ENCODE data around the gene SPG11. TPM values are rescaled to one million over a fixed set of nuclear protein-coding genes. Genes with fewer than 3 reads are reported as not detected.

Gene SPG11
- total and polyA plus RNA-seq, 9 of the 15 experiments (the other 6 are each of a cell fraction or from before 2014, with no cell fraction given): 23.3 to 71.2 (median 45.6) TPM

- ChIA-PET CTCF (ENCODE audit: low intra/inter-chr PET ratio) (no interaction called here), POLR2A (interaction anchor here (0.6 to 2.3 kb wide), 3 partner anchors 44 to 1223 kb away, joined by 3 to 8 read pairs (median 3); partner anchors contain the start of genes B2M and PATL2)
- Histone ChIP-seq H3K9ac (ENCODE audit: insufficient read depth in 1 of 2, low read depth in 2 of 2, low read length in 2 of 2) (no peak overlapping the region), H3K9me3 (replicated peaks; ENCODE audit: control insufficient read depth, insufficient read depth, low read depth, low read length) (no peaks in the 10 kb centered on the region), H3K4me1 (replicated peaks in 1 of 2; ENCODE audit: control insufficient read depth in 2 of 2, insufficient read depth in 2 of 2, low read length in 2 of 2) (peaks cover 0 to 5% of the 10 kb centered on the region in 2 experiments; a peak in 1 of 5 replicates), H3K27me3 (ENCODE audit: control insufficient read depth in 2 of 2, insufficient read depth in 2 of 2, low read length in 2 of 2) (no peaks in the 10 kb centered on the region), H4K20me1 (replicated peaks; ENCODE audit: control insufficient read depth, insufficient read depth, low read length) (no peaks in the 10 kb centered on the region), H3K36me3 (ENCODE audit: control insufficient read depth, insufficient read depth, low read length) (peaks cover 67% of the 10 kb centered on the region), H3K9me1 (ENCODE audit: control insufficient read depth, insufficient read depth, low read length) (no peaks in the 10 kb centered on the region), H3K4me3 (no peak overlapping the region), H3K79me2 (ENCODE audit: control insufficient read depth, insufficient read depth, low read length) (peaks cover 21% of the 10 kb centered on the region), H2AFZ (ENCODE audit: low read depth, low read length) (no peak overlapping the region), H3K27ac (ENCODE audit: extremely low read depth, low read depth, low read length) (no peak overlapping the region), H3K4me2 (ENCODE audit: insufficient read depth, low read length) (no peak overlapping the region)
- in situ Hi-C loops (cut with MboI): no loop called here
- FAIRE-seq (no peak), ATAC-seq (no peak), DNase-seq (ENCODE audit: extremely low read depth in 1 of 4, low spot score in 3 of 4) (no peak)
- BruUV-seq (replicated peaks): no TSS peak
- TF ChIP-seq, protein P1, sequence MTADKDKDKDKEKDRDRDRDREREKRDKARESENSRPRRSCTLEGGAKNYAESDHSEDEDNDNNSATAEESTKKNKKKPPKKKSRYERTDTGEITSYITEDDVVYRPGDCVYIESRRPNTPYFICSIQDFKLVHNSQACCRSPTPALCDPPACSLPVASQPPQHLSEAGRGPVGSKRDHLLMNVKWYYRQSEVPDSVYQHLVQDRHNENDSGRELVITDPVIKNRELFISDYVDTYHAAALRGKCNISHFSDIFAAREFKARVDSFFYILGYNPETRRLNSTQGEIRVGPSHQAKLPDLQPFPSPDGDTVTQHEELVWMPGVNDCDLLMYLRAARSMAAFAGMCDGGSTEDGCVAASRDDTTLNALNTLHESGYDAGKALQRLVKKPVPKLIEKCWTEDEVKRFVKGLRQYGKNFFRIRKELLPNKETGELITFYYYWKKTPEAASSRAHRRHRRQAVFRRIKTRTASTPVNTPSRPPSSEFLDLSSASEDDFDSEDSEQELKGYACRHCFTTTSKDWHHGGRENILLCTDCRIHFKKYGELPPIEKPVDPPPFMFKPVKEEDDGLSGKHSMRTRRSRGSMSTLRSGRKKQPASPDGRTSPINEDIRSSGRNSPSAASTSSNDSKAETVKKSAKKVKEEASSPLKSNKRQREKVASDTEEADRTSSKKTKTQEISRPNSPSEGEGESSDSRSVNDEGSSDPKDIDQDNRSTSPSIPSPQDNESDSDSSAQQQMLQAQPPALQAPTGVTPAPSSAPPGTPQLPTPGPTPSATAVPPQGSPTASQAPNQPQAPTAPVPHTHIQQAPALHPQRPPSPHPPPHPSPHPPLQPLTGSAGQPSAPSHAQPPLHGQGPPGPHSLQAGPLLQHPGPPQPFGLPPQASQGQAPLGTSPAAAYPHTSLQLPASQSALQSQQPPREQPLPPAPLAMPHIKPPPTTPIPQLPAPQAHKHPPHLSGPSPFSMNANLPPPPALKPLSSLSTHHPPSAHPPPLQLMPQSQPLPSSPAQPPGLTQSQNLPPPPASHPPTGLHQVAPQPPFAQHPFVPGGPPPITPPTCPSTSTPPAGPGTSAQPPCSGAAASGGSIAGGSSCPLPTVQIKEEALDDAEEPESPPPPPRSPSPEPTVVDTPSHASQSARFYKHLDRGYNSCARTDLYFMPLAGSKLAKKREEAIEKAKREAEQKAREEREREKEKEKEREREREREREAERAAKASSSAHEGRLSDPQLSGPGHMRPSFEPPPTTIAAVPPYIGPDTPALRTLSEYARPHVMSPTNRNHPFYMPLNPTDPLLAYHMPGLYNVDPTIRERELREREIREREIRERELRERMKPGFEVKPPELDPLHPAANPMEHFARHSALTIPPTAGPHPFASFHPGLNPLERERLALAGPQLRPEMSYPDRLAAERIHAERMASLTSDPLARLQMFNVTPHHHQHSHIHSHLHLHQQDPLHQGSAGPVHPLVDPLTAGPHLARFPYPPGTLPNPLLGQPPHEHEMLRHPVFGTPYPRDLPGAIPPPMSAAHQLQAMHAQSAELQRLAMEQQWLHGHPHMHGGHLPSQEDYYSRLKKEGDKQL (CRISPR knock-in tag; IDR thresholded peaks at IDR 0.05; ENCODE audit: borderline replicate concordance): no peak
- TF ChIP-seq E2F1 (CRISPR knock-in tag; IDR thresholded peaks at IDR 0.05) (no peak), MTA2 (IDR thresholded peaks at IDR 0.05; ENCODE audit: low read depth) (no peak), SMARCE1 (IDR thresholded peaks at IDR 0.05) (no peak)
- intact Hi-C loops (cut with micrococcal nuclease): no loop called here
Observed at GRCh38 chr15:44657378-44657777, 6.1 kb downstream of the SPG11 start.

All from K562 (cell line).